Omental fat pad (tissue), 4 donors: ENCODE data around the gene HIRA. TPM values are rescaled to one million over a fixed set of nuclear protein-coding genes. Genes with fewer than 3 reads are reported as not detected.

Experiments used
- ATAC-seq: fragments of 150-250 bp; one replicate; pipeline ENCODE4 v1.9.1; 2016; ENCODE audit warnings: mild to moderate bottlenecking, moderate library complexity; ENCODE audit not compliant: low FRiP score
- DNase-seq: peaks from one replicate; pipeline ENCODE4 v3.0.0-alpha.2; 2019; ENCODE audit warnings: low spot score
- CTCF ChIP-seq, 3 donors: fragments of 450-650 bp; IDR thresholded peaks; one replicate each; pipeline ENCODE4 v1.5.1; 2016 to 2017; ENCODE audit warnings: antibody characterized with exemption in 3 of 3, mild to moderate bottlenecking in 3 of 3, moderate library complexity in 2 of 3
- total RNA-seq, 4 donors: library from RNA; depleted of rRNA; stranded (reverse); fragments of >200 nt; gene quantifications; one replicate each; pipeline ENCODE4 v1.1.0, GENCODE V29; 2016

HIRA gene
- total RNA-seq, 4 donors from 2014 or later, result 20.8 to 32.7 (median 22.6) TPM

- no peak for TF ChIP-seq CTCF (IDR thresholded peaks at IDR 0.05)
- DNase-seq (no peak), ATAC-seq (no peak)
Observed at GRCh38 chr22:19454156-19454555, 22.6 kb upstream of the HIRA start.

- DNase-seq (no peak), ATAC-seq (no peak)
- TF ChIP-seq CTCF (IDR thresholded peaks at IDR 0.05), result no peak
Observed at GRCh38 chr22:19453718-19454117, 22.2 kb upstream of the HIRA start.

GRCh38 chr22:19451570-19451969, 20.0 kb upstream of the HIRA start:
- DNase-seq, result no peak
- no peak for ATAC-seq
- TF ChIP-seq CTCF (IDR thresholded peaks at IDR 0.05), result no peak

GRCh38 chr22:19450363-19451175, 19.0 kb upstream of the HIRA start:
- TF ChIP-seq CTCF (IDR thresholded peaks at IDR 0.05), result no peak
- ATAC-seq (no peak), DNase-seq (no peak)

- TF ChIP-seq CTCF (IDR thresholded peaks at IDR 0.05), result no peak
- ATAC-seq (no peak), DNase-seq (no peak)
Observed at GRCh38 chr22:19449422-19449767, 17.9 kb upstream of the HIRA start.

GRCh38 chr22:19448739-19449421, 17.3 kb upstream of the HIRA start:
- ATAC-seq (no peak), DNase-seq (no peak)
- no peak for TF ChIP-seq CTCF (IDR thresholded peaks at IDR 0.05)
